Measurements from ENCODE around the gene SMAD7.

The SMAD7 gene

DNA sequence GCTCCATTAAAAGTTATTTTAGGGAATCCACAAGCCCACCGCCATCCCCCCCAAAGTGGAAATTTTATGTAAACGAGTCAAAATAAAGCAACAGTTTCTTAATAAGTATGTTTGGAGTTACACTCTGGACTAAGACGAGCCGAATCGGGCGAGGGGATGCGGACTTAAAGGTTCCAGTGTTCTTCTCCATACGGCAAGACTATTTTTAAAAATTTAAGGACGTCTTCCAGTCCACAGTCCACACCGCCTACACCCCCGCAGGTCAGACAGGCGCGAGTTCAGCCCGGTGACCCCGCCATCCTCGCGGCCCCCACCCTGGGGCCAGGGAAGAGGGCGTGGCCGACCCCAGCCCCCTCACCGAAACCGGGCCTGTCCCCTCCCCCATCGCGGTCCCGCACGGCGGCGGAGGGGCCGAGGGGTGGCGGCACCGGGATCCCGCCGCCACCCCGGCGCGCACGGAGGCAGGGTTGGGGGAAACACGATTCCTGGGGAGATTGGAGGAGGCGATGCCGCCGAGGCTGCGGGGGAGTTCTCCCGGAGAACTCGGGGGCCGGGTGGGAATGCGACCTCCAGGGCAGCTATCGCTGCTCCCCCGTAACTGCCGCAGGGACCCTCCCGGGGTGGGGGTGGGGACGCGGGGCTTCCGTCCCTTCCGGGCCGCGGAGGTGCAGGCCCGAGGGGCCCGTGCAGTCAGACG is 24.5 kb upstream of the SMAD7 start:
- peaks cover 28% of the 10 kb centered on the region for H3K27me3 Mint-ChIP-seq
- H3K4me3 Mint-ChIP-seq = peak overlapping the region; percentile 67
- DNase-seq = no peak
- H3K9me3 Mint-ChIP-seq = no peaks in the 10 kb centered on the region
- H3K36me3 Mint-ChIP-seq (ENCODE audit: low read depth) = no peaks in the 10 kb centered on the region
- peaks cover 17% of the 10 kb centered on the region for H3K4me1 Mint-ChIP-seq (ENCODE audit: low read depth)
- peak overlapping the region; percentile 40 for H3K27ac Mint-ChIP-seq

DNA sequence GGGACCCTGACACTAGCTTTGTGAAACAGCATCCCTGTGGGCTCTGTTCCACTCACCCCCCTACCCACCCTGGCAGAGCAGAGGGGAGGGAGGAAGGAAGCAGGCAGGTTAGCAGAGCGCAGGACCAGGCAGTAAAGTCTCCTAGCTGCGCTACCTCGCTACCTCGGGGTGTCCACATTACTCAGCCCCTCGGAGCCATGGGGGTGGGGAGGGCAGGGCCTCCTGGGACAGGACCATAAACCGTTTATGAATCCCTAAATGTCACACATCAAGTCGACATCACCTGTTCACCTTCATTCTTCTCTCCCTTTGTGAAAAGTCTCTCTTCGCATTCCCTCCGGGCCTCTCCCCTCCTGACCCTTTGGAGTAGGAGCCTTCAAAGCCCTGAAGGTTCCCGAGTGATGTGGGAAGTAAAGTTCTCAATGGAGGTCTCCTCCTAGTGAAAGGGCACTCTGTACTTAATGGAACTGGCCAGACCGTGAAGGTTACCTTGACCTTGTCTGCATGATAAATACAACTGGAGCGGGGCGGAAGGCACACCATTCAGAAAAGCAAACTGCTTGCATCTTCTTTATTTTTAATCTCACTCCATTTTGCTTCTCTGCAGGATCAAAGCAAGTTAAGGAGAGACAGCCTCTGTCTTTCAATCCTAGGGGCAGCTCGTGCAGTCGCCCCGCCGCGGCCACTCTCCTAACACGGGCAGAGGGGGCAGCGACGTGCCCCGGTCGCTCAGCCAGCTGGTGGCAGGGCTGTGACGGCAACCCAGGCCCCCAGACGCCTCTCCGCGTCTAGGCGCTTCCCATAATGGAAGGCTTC is 23.7 kb upstream of the SMAD7 start:
- Mint-ChIP-seq H3K27me3 (peaks cover 28% of the 10 kb centered on the region), H3K9me3 (no peaks in the 10 kb centered on the region), H3K4me1 (ENCODE audit: low read depth) (peaks cover 15% of the 10 kb centered on the region), H3K27ac (no peak overlapping the region), H3K4me3 (peak overlapping the region; percentile 67), H3K36me3 (ENCODE audit: low read depth) (no peaks in the 10 kb centered on the region)
- no peak for DNase-seq

DNA sequence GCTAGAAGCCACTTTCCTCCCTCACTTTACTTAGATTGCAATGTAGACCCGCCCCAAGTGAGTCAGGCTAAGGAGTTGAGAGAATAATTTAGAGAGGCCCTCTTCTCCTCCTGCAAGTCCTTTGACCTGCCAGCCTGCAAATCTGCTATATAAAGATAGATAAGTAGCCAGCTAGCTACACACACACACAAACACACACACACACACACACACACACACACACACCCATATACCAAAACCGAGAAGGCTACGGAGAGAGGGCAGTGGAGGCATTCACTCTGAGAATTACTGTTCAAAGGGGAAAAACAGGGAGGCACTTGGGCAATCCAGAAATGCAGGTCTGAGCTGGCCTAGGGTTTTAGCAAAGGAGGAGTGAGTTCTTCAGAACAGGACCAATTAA is 23.0 kb upstream of the SMAD7 start:
- Mint-ChIP-seq H3K27me3 (peaks cover 25% of the 10 kb centered on the region), H3K36me3 (ENCODE audit: low read depth) (no peaks in the 10 kb centered on the region), H3K27ac (no peak overlapping the region), H3K4me1 (ENCODE audit: low read depth) (peaks cover 10% of the 10 kb centered on the region), H3K4me3 (no peak overlapping the region), H3K9me3 (no peaks in the 10 kb centered on the region)
- no peak for DNase-seq

DNA sequence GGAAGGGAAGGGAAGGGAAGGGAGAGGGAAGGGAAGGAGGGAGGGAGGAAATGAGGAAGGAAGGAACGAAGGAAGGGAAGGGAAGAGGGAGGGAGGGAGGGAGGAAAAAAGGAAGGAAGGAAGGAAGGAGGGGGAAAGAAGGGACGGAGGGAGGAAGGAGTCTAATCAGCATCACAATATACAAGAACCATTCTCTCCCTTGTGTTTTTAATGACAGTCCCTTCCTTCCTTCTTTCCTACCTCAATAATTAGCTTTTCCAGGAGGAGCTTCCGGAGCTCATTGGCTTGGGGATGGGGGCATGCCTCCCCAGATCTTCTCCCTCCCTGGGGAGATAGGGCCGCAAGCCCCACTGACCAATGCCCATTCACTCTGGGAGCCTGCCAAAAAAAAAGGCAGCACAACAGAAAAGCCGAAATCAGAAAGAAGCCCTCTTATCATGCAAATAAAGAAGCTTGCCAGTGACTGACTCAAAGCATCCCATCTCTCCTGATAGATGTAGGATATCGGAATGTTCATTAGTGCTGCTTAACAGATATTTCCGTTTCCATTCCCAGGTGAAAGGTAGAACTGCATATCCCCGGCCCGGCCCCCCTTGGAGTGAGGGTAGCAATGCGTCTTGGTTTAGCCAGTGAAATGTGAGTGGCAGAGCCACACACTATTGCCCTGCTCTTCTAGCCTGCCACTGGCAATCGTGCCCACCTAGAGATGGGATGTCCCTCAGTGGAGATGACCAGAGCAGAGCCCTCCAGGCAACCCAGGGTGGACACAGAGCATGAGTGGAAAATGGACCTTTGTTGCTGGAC is 17.8 kb upstream of the SMAD7 start:
- no peak for DNase-seq
- Mint-ChIP-seq H3K9me3 (no peaks in the 10 kb centered on the region), H3K4me1 (ENCODE audit: low read depth) (no peaks in the 10 kb centered on the region), H3K36me3 (ENCODE audit: low read depth) (no peaks in the 10 kb centered on the region), H3K27ac (no peak overlapping the region), H3K27me3 (no peaks in the 10 kb centered on the region), H3K4me3 (no peak overlapping the region)

DNA sequence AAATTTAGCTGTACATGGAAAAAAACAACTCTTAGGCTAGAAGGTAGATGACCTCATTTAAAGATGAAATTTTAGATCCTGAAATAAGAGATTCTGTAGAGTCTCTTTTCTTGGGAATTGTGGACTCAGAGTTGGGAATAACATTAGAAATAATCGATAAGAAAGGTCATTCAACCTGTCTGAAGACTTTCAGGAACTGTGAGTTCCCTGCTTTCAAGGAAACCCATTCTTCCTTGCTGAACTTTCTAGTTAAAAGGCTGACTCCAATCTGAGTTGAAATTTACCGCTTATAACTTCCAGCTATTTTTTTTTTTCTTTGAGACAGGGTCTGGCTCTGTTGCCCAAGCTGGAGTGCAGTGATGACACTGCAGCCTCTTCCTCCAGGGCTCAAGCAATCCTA is 16.8 kb upstream of the SMAD7 start:
- no peaks in the 10 kb centered on the region for H3K9me3 Mint-ChIP-seq
- H3K4me1 Mint-ChIP-seq (ENCODE audit: low read depth) = peaks cover 5% of the 10 kb centered on the region
- H3K27me3 Mint-ChIP-seq = no peaks in the 10 kb centered on the region
- H3K4me3 Mint-ChIP-seq = no peak overlapping the region
- H3K36me3 Mint-ChIP-seq (ENCODE audit: low read depth) = no peaks in the 10 kb centered on the region
- DNase-seq = no peak
- no peak overlapping the region for H3K27ac Mint-ChIP-seq

DNA sequence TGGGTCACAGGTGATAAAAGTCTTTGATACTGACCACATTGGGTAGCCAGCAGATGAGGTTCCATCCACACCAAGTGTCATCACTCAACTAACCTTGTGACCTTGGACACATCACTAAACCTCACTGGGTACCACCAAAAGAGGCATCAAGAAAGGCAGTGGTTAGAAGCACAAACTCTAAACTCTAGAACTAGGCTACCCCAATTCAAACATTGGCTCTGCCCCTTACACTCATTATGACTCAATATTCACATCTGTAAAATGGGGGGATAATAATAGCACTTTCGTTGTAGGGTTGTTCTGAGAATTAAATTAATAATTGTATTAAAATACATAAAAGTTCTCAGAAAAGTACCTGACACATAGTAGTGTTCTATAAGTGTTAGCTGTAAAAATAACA is 15.8 kb upstream of the SMAD7 start:
- no peaks in the 10 kb centered on the region for H3K27me3 Mint-ChIP-seq
- no peak overlapping the region for H3K4me3 Mint-ChIP-seq
- no peaks in the 10 kb centered on the region for H3K36me3 Mint-ChIP-seq (ENCODE audit: low read depth)
- H3K9me3 Mint-ChIP-seq = no peaks in the 10 kb centered on the region
- DNase-seq = no peak
- H3K4me1 Mint-ChIP-seq (ENCODE audit: low read depth) = peaks cover 5% of the 10 kb centered on the region
- H3K27ac Mint-ChIP-seq = no peak overlapping the region

DNA sequence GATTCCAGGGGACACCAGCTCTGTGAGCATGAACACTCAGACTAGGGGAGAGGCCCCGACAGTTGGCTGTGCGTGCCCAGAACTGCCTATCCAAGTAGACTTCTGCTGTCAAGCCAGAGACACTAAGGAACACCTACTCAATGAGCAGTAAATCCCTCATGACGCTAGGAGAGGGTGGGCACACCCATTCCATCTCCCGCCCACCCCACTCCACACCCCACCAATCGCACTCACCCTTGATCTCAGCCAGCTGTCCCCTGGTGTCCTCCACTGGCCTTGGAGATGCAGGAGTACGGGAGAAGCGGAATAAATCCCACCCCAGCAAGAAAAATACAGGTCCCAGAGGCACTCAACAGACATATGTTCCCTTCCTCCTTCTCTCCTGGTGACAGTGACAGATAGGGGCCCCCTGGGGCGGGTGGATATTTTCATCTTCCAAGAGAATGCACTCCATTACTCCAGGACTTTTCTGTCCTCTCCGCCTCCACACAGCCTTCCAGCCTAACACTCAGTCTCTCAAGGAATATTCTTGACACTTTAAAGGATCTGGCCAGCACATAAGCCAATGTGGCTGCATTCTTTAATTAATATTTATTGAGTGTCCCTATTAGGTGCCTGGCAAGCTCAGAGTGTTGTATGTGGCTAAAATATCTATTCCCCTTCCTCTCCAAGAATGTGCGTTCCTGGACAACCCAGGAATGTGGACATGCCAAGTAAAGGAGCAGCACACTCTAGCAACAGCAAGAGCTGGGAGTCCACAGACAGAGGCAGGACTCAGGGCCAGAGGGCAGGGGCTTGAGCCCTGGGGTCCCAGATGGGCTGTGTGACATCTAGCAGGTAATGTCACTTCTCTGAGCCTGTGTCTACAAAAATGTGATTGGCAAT is 13.1 kb upstream of the SMAD7 start:
- peaks cover 5% of the 10 kb centered on the region for H3K4me1 Mint-ChIP-seq (ENCODE audit: low read depth)
- H3K27ac Mint-ChIP-seq = no peak overlapping the region
- H3K9me3 Mint-ChIP-seq = no peaks in the 10 kb centered on the region
- no peak for DNase-seq
- H3K36me3 Mint-ChIP-seq (ENCODE audit: low read depth) = no peaks in the 10 kb centered on the region
- H3K27me3 Mint-ChIP-seq = no peaks in the 10 kb centered on the region
- H3K4me3 Mint-ChIP-seq = no peak overlapping the region

DNA sequence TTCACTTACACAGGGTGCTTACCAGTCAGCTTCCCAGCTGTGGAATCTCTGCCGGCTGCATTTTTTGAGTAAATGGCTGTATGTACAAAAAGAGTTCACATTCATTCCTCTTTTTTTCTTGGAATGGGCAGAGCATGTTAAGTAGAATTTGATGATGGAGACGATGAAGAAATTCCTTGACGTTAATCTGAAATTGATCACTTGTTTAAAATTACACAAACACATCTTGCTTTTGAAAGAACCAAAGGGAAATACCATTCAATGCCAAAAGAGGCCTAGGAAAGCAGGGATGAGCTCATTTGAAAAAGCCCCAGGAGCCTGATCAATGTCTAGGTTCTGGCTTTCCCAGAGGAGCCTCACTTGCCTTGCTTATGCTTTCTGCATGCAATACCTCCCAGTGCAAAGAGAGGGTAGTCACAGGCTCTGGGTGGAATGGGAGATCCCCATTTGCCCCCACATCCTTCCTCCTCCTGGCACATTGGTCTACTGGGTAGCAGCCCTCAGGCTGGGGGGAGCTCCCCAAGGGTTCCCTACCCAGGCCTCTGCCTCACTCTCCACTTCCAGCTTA is 12.3 kb upstream of the SMAD7 start:
- no peak for DNase-seq
- H3K9me3 Mint-ChIP-seq = no peaks in the 10 kb centered on the region
- H3K27ac Mint-ChIP-seq = no peak overlapping the region
- no peaks in the 10 kb centered on the region for H3K27me3 Mint-ChIP-seq
- H3K36me3 Mint-ChIP-seq (ENCODE audit: low read depth) = no peaks in the 10 kb centered on the region
- no peak overlapping the region for H3K4me3 Mint-ChIP-seq
- peaks cover 5% of the 10 kb centered on the region for H3K4me1 Mint-ChIP-seq (ENCODE audit: low read depth)

DNA sequence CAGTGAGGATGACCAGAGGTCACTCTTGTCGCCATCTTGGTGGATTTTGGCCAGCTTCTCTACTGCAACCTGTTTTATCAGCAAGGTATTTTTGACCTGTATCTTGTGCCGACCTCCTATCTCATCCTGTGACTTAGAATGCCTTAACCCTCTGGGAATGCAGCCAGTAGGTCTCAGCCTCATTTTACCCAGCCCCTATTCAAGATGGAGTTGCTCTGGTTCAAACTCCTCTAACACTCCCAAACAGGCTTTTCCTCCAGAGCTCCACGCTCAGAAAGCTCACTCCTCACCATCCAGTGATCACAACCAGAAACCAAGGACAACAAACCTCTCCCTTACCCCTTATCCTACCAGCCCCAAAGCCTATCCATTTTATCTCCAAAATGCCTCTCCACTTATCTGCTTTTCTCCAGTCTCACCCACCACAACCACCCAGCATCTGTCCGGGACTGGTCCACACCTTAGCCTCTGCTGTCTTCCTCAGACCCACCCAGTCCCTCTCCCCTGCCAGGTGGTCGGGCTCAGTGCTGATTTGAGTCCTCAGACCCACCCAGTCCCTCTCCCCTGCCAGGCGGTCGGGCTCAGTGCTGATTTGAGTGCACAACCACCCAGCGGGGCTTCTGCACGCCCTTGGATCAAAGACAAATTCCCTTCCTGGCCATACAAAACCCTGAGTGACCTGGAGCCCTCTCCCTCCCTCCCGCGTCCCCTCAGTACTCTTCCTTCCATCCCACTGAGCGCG is 11.7 kb upstream of the SMAD7 start:
- no peak for DNase-seq
- peaks cover 5% of the 10 kb centered on the region for H3K4me1 Mint-ChIP-seq (ENCODE audit: low read depth)
- no peaks in the 10 kb centered on the region for H3K27me3 Mint-ChIP-seq
- H3K36me3 Mint-ChIP-seq (ENCODE audit: low read depth) = no peaks in the 10 kb centered on the region
- no peak overlapping the region for H3K4me3 Mint-ChIP-seq
- no peaks in the 10 kb centered on the region for H3K9me3 Mint-ChIP-seq
- no peak overlapping the region for H3K27ac Mint-ChIP-seq

DNA sequence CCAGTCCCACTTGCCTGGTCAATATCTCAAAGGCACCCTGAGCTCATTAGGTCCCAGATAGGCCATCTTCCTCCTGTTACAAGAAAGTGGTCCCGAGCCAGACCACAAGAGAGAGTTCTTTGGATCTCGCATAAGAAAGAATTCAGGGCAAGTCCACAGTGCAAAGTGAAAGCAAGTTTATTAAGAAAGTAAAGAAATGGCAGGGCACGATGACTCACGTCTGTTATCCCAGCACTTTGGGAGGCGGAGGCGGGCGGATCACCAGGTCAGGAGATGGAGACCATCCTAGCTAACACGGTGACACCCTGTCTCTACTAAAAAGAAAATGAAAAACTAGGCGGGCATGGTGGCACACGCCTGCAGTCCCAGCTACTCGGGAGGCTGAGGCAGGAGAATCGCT is 10.8 kb upstream of the SMAD7 start:
- H3K9me3 Mint-ChIP-seq = no peaks in the 10 kb centered on the region
- no peak for DNase-seq
- no peaks in the 10 kb centered on the region for H3K36me3 Mint-ChIP-seq (ENCODE audit: low read depth)
- H3K27me3 Mint-ChIP-seq = no peaks in the 10 kb centered on the region
- H3K27ac Mint-ChIP-seq = no peak overlapping the region
- H3K4me3 Mint-ChIP-seq = no peak overlapping the region
- H3K4me1 Mint-ChIP-seq (ENCODE audit: low read depth) = peaks cover 5% of the 10 kb centered on the region

DNA sequence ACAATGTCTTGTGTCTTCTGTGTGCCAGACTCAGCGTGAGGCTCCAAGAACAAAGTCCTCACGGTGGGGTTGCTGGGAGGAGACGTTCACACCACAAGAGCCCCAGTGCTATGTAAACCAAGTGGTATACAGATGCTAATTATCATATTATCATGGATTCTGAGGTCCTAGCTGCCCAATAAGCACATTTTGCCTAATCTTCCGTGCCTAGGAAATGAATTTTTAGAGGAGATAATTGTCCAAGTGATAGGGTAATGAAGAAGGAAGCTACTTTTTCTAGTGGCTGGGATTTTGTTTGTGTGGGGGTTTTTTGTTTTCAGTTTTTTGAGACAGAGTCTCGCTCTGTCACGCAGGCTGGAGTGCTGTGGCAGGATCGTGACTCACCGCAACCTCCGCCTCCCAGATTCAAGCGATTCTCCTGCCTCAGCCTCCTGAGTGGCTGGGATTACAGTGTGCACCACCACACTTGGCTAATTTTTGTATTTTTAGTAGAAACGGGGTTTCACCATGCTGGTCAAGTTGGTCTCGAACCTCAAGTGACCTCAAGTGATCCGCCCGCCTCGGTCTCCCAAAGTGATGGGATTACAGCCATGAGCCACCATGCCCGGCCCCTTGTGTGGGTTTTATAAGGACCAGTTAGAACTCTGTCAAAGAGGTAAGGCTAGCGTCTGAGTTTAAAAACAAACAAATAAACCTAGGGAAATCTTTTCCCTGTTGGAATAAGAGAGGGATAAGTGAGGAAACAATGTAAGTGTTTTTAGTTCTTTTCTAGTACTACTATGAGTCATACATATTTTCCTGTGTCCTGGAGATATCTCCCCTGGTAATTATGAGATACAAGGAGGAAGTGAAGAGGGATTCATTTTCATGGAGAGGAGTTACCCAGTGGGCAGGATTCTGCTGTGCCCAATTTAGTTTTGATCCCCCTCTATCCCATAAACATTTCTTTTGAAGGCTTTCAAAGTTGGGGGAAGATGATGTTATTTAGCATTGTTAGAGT is 9.5 kb upstream of the SMAD7 start:
- H3K27me3 Mint-ChIP-seq = no peaks in the 10 kb centered on the region
- no peak overlapping the region for H3K27ac Mint-ChIP-seq
- H3K36me3 Mint-ChIP-seq (ENCODE audit: low read depth) = no peaks in the 10 kb centered on the region
- H3K9me3 Mint-ChIP-seq = no peaks in the 10 kb centered on the region
- no peak for DNase-seq
- no peak overlapping the region for H3K4me3 Mint-ChIP-seq
- H3K4me1 Mint-ChIP-seq (ENCODE audit: low read depth) = peaks cover 14% of the 10 kb centered on the region

DNA sequence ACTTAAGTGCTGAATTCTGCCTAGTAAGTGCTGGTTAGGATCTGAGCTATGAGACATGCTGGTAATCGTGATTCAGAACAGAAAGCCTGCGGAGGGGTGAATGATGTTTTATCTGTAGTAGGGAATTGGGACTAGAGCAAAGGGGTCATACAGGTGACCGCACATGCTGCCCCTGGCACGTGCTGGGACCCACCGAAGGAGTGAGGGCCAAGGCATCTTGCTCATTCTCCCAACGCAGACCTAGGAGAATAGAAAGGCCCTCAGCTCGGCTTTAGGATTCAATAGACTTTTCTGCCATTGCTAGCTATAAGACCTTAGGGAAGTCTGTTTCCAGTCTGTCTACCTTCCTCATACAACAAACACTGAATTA is 8.8 kb upstream of the SMAD7 start:
- Mint-ChIP-seq H3K4me3 (no peak overlapping the region), H3K27ac (no peak overlapping the region), H3K36me3 (ENCODE audit: low read depth) (no peaks in the 10 kb centered on the region), H3K4me1 (ENCODE audit: low read depth) (peaks cover 18% of the 10 kb centered on the region), H3K9me3 (no peaks in the 10 kb centered on the region), H3K27me3 (no peaks in the 10 kb centered on the region)
- no peak for DNase-seq
